Breast epithelium (tissue), 4 donors: ENCODE measurements around the gene UNKL. TPM values are rescaled to one million over a fixed set of nuclear protein-coding genes. Genes with fewer than 3 reads are reported as not detected.

Experiments
- DNase-seq, 2 donors: peaks; one replicate each; pipeline ENCODE4 v3.0.0-alpha.2; 2019; ENCODE audit warnings: low spot score in 2 of 2
- H3K27ac ChIP-seq, 2 donors: fragments of 200-600 bp; sonication (generic) in 1 of 2; one replicate each; pipeline ENCODE4 v1.5.1; 2016 to 2019; ENCODE audit warnings: mild to moderate bottlenecking in 1 of 2
- H3K27me3 ChIP-seq, 2 donors: fragments of 200-600 bp; sonication (generic) in 1 of 2; one replicate each; pipeline versions ENCODE4 v1.5.1 to v1.6.0; 2017 to 2019; ENCODE audit warnings: control low read depth in 1 of 2, mild to moderate bottlenecking in 1 of 2
- H3K36me3 ChIP-seq: fragments of 200-600 bp; one replicate; pipeline ENCODE4 v1.5.1; 2019
- H3K4me1 ChIP-seq, 2 donors: fragments of 200-600 bp; sonication (generic); one replicate each; pipeline ENCODE4 v1.5.1; 2016 to 2019; ENCODE audit warnings: control low read depth in 1 of 2
- H3K4me3 ChIP-seq, 3 donors: fragments of 200-600 bp; sonication (generic); 1 replicate in 2 of 3; 2 replicates in 1 of 3; pipeline ENCODE4 v1.5.1; 2016 to 2019; ENCODE audit warnings: mild to moderate bottlenecking in 3 of 3, moderate library complexity in 2 of 3
- H3K9me3 ChIP-seq, 2 donors: fragments of 200-600 bp; sonication (generic) in 1 of 2; one replicate each; pipeline ENCODE4 v1.5.1; 2016 to 2019; ENCODE audit warnings: control low read depth in 1 of 2
- CTCF ChIP-seq, 3 donors: fragments of 450-650 bp; IDR thresholded peaks; one replicate each; pipeline ENCODE4 v1.5.1; 2016 to 2017; ENCODE audit warnings: antibody characterized with exemption in 3 of 3, mild to moderate bottlenecking in 3 of 3, moderate library complexity in 3 of 3
- POLR2A ChIP-seq: fragments of 450-650 bp; IDR thresholded peaks from one replicate; pipeline ENCODE4 v1.6.1; 2016; ENCODE audit warnings: antibody characterized with exemption, mild to moderate bottlenecking, moderate library complexity
- POLR2AphosphoS5 ChIP-seq, 3 donors: sonication (generic); formaldehyde crosslinking; IDR thresholded peaks; one replicate each; pipeline ENCODE4 v1.6.1; 2017; ENCODE audit warnings: antibody characterized with exemption in 3 of 3
- intact Hi-C: fragments of 100-400 bp; cut with DNase I; formaldehyde crosslinking; loops from one replicate; pipeline ENCODE4 v1.15.1; 2023; ENCODE audit warnings: low total_unique reads
- total RNA-seq, 3 donors: library from RNA; depleted of rRNA; stranded (reverse); fragments of >200 nt; gene quantifications; one replicate each; pipeline ENCODE4 v1.1.0, GENCODE V29; 2016

UNKL gene
- total RNA-seq, 3 donors from 2014 or later, result 18.6 to 28.5 (median 27.5) TPM

DNA sequence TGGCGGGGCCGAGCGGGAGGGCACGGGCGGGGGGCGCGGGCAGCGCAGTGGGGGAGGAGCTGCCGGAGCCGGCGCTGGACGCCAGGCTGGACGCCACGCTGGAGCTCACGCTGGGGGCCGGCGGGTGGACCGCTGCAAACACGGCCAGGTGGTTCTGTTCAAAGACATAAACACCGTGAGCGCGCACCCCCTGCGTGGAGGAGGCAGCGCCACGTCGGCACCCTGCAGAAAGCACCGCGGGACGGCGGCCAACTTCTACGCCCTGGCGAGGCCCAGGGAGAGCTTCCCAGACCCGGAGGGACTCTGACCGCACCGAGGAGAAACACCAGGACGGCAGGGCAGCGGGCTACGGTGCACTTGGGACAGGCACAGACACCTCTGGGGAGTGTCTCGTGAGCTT is 29.3 kb downstream of the UNKL start:
- Histone ChIP-seq H3K4me1 (no peaks in the 10 kb centered on the region), H3K27me3 (no peaks in the 10 kb centered on the region), H3K9me3 (no peaks in the 10 kb centered on the region), H3K36me3 (peaks cover 7% of the 10 kb centered on the region), H3K27ac (no peak overlapping the region), H3K4me3 (no peak overlapping the region)
- intact Hi-C loops, result no loop called here
- TF ChIP-seq POLR2A, result no peak
- TF ChIP-seq POLR2AphosphoS5 (IDR thresholded peaks at IDR 0.05), result no peak
- TF ChIP-seq CTCF (IDR thresholded peaks at IDR 0.05), result no peak
- no peak for DNase-seq

DNA sequence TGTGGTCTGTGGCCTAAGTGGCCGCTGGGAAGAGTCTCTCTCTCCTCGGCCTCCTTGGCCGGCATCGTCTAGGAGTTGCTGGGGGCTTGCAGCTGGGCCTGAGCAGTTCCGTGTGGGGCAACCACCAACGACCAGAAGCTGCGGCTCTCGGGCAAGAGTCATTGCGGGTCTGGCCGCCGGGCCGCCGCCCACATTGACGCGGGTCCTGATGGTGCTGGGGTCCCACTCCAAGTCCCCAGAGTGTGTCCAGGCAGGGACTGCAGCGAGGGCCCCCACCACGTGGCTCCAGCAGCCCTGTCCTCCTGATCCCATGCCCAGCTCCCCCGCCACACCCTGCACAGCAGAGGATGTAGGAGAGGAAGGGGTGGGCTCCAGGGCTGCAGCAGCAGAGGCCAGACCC is 30.9 kb downstream of the UNKL start:
- TF ChIP-seq POLR2A (no peak), POLR2AphosphoS5 (IDR thresholded peaks at IDR 0.05) (no peak), CTCF (IDR thresholded peaks at IDR 0.05) (no peak)
- no peak for DNase-seq
- Histone ChIP-seq H3K27me3 (no peaks in the 10 kb centered on the region), H3K4me3 (no peak overlapping the region), H3K27ac (no peak overlapping the region), H3K4me1 (peaks cover 0 to 6% of the 10 kb centered on the region in 2 donors), H3K9me3 (no peaks in the 10 kb centered on the region), H3K36me3 (peaks cover 7% of the 10 kb centered on the region)
- intact Hi-C loops, result no loop called here

DNA sequence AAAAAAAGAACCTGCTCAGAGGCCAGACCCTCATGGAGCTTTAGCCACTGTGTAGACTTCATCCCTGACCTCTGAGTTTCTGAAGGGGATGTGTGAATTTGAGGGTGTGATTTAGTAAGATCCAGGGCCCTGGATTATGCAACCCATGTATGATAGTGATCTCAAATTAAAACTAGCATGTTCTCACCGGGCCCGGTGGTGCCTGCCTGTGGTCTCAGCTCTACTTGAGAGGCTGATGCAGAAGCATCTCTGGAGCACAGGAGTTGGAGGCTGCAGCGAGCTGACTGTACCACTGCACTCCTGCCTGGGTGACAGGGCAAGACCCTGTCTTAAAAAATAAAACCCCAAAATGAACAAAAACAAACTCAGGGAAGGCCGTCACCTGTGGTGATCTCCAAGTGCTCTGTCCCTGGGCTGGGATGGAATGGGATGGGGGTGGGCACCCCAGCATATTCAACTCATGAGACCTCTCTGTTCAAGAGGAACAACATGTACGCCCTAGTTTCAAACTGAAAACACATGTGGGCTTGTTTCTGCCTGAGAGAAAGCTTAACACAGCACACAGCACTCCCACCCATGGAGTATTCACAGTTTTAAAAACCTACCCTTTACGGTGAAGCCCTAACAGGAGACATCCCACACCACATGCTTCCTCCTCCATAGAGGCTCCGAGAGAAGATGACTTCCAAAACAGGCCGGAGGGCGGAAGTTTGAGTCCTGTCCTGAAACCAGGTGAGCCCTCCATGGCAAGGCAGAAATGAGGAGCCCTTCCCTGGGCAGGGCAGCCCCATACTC is 32.7 kb downstream of the UNKL start:
- H3K27ac ChIP-seq, result no peak overlapping the region
- no peak overlapping the region for H3K4me3 ChIP-seq
- no peaks in the 10 kb centered on the region for H3K27me3 ChIP-seq
- peaks cover 7% of the 10 kb centered on the region for H3K36me3 ChIP-seq
- DNase-seq, result no peak
- H3K9me3 ChIP-seq, result no peaks in the 10 kb centered on the region
- intact Hi-C loops, result loop anchor here (2.0 kb wide), 1 partner anchor 23 kb away; no protein-coding TSS in a partner anchor
- H3K4me1 ChIP-seq, result peaks cover 0 to 6% of the 10 kb centered on the region in 2 donors
- no peak for TF ChIP-seq CTCF (IDR thresholded peaks at IDR 0.05)
- no peak for TF ChIP-seq POLR2A
- TF ChIP-seq POLR2AphosphoS5 (IDR thresholded peaks at IDR 0.05), result no peak

- DNase-seq, result no peak
- intact Hi-C loops, result loop anchor here (2.0 kb wide), 1 partner anchor 21 kb away; no protein-coding TSS in a partner anchor
- H3K36me3 ChIP-seq, result peaks cover 7% of the 10 kb centered on the region
- H3K9me3 ChIP-seq, result no peaks in the 10 kb centered on the region
- no peaks in the 10 kb centered on the region for H3K27me3 ChIP-seq
- H3K4me3 ChIP-seq, result no peak overlapping the region
- H3K4me1 ChIP-seq, result peaks cover 0 to 6% of the 10 kb centered on the region in 2 donors
- H3K27ac ChIP-seq, result no peak overlapping the region
- TF ChIP-seq POLR2AphosphoS5 (IDR thresholded peaks at IDR 0.05) (no peak), CTCF (IDR thresholded peaks at IDR 0.05) (no peak), POLR2A (no peak)
These were observed 34.3 kb downstream of the UNKL start for GRCh38 chr16:1380195-1380594.

- Histone ChIP-seq H3K4me3 (peak overlapping the region; percentile 48 to 75 (median 49)), H3K4me1 (peaks cover 0 to 6% of the 10 kb centered on the region in 2 donors), H3K27me3 (no peaks in the 10 kb centered on the region), H3K27ac (peak overlapping the region; percentile 54 to 77), H3K9me3 (no peaks in the 10 kb centered on the region), H3K36me3 (peaks cover 7% of the 10 kb centered on the region)
- intact Hi-C loops, result loop anchor here (2.0 kb wide), 1 partner anchor 21 kb away; no protein-coding TSS in a partner anchor
- DNase-seq, result no peak
- no peak for TF ChIP-seq POLR2AphosphoS5 (IDR thresholded peaks at IDR 0.05)
- TF ChIP-seq POLR2A, result no peak
- TF ChIP-seq CTCF (IDR thresholded peaks at IDR 0.05), result no peak
These were observed 35.0 kb downstream of the UNKL start for GRCh38 chr16:1379304-1380076.
